Midbrain (tissue), 1 donor: ENCODE measurements around the gene CDH15.

Experiments used
- DNase-seq: peaks from one replicate; lab custom pipeline; 2025; lab: John Stamatoyannopoulos, UW

CDH15 gene, protein sequence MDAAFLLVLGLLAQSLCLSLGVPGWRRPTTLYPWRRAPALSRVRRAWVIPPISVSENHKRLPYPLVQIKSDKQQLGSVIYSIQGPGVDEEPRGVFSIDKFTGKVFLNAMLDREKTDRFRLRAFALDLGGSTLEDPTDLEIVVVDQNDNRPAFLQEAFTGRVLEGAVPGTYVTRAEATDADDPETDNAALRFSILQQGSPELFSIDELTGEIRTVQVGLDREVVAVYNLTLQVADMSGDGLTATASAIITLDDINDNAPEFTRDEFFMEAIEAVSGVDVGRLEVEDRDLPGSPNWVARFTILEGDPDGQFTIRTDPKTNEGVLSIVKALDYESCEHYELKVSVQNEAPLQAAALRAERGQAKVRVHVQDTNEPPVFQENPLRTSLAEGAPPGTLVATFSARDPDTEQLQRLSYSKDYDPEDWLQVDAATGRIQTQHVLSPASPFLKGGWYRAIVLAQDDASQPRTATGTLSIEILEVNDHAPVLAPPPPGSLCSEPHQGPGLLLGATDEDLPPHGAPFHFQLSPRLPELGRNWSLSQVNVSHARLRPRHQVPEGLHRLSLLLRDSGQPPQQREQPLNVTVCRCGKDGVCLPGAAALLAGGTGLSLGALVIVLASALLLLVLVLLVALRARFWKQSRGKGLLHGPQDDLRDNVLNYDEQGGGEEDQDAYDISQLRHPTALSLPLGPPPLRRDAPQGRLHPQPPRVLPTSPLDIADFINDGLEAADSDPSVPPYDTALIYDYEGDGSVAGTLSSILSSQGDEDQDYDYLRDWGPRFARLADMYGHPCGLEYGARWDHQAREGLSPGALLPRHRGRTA

DNA sequence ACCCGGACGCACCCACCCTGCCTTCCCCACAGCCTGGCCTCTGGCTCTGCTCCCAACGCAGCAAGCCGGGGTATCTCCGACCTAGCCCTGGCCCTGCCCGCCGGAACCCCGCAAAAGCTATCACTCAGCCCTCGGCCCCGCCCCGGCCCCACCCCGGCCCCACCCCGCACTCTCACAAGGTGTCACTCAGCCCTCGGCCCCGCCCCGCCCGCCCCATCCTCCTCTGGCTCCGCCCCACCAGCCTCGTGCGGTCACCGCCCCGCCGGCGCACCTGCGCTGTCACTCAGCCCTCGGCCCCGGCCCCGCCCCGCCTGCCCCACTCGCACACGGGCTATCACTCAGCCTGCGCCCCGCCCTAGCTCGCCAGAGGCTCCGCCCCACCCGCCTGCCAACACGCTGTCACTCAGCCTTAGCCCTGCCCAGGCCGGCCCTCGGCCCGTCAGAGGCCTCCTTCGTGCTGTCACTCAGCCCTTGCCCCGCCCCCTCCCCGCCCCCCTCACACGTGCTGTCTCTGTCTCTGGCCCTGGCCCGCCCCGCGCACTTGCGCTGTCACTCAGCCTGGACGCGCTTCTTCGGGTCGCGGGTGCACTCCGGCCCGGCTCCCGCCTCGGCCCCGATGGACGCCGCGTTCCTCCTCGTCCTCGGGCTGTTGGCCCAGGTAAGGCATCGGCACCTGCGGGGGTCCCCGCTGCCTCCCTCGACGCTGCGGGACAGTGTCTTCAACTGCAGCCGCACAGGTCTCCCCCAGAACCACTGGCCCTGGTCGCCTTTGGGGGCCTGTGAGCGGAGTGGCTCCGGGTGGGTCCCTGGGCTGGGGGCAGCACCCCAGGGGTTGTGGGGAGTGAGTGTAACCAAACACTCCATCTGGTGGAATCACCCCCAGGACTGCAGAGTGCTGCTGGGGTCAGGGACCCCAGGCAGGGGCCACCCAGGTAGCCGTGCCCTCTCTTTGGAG, at the start of gene CDH15:
Gene CDH15, plus strand, starts transcription at position 533 of the 955 bp plus-strand sequence. Its CDS starts 84 bp downstream, at position 617.
- DNase-seq = peak; percentile 78

DNA sequence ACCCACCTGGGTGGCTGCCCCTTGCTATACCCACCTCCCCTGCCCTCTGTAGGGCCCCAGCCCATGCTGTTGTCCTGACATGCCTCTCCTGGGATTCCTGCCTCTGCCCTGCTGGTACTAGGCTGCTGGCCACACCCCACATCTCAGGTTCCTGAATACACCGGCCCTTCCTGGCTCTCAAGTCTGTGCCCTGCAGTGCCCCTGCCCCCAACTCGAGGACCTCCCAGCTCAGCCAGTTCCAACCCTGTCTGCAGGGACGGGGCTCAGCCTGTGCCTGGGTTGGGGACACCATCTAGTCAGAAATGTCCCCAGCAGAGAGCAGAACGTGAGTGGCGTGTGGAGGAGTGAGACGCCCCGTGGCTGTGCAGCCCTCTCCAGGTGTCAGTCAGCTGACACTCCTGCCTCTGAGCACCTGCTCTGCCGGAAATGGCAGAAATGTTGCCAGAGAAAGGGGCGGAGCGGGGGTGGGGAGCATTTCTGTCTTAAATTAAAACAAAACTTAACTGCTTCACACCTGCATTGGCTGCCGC, 49.2 kb upstream of the CDH15 start:
- no peak for DNase-seq

DNA sequence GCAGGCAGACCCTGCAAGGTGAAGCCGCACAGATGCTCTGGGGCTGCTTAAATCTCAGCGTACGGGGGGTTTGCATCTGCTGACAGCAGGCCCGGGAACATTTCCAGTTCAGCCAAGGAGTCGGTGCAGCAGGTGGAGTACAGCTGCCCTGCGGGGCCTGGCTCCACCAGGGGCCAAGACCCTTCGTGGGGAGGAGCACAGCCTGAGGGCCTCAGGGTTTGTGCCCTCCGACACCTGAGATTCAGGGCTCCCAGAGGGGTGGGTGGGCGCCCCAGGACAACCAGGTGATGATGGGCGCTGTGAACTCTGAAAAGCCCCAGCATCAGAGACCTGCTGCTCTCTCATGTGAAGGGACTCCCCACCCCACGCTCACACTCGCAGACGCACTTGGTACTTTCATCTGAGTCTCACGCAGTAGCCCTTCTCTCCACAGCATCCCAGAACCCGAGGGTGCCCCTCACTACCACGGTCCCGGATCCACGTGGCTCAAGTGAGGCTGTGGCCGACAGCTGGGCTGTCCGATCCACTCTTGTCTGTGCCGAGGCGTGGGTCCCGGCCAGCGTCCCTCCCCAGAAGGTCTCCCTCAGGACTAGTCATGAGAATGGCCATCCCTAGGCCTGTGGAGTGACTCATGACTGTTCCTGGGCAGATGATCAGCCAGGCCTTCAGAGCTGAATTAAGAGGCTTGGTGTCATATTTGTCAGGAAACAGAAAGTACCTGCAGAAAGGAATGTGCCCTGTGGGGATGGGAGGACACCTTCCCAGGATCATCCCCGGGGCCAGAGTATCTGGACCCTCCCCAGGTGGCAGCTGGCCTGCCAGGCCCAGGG, 48.3 kb upstream of the CDH15 start:
- no peak for DNase-seq

DNA sequence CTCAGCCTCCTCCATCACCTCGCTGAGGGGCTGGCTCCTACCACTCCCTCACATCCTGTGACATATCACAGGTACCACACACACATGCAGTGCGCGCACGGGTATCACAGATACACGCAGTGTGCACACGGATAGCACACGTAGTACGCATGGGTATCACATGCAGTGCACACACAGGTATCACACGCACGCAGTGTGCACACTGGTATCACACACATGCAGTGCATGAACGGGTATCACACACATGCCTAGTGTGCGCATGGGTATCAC, 47.8 kb upstream of the CDH15 start:
- no peak for DNase-seq

DNA sequence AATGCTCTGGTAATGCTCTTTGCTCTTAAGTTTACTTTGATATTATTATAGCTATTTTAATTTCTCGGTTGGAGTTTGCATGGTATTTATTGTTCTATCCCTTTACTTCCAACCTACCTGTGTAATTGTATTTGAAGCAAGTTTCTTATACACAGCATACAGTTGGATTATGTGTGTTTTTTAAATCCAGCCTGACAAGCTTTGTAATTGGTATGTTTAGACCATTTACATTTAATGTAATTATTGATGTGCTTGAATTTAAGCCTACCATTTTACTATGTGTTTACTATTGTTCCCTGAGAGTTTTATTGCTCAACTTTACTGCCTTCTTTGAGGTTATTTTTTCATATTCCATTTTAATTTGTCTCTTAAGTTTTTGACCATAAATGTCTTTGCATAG, 42.2 kb upstream of the CDH15 start:
- DNase-seq = no peak

DNA sequence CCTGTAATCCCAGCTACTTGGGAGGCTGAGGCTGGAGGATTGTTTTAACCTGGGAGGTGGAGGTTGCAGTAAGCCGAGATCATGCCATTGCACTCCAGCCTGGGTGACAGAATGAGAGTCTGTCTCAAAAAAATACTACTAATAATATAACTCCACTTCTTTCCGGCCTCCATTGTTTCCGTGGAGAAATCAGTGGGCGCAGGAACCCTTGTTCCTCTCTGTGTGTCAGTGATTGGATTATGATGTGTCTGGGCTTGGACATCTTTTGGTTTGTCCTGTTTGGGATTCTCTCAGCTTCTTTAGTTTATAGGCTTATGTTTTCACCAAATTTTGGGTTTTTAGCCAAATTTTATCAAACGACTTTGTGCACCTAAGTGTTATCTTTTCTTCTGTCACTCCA, 41.1 kb upstream of the CDH15 start:
- DNase-seq = no peak

DNA sequence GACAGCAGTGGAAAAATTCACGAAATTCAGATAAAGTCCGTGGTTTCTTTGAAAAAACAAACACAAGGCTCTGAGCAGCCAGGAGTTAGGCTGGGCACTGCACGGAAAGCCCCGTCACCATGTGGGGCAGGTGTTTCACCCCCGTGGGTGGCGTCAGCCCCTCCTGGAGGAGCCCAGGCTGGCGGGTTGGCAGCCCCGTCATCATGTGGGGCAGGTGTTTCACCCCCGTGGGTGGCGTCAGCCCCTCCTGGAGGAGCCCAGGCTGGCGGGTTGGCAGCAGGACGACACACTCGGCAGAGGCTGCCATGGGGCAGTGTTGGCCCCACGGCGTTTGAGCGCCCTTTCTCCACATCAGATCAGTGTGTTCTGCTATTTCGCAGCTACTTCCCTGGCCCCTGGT, 39.8 kb upstream of the CDH15 start:
- no peak for DNase-seq

DNA sequence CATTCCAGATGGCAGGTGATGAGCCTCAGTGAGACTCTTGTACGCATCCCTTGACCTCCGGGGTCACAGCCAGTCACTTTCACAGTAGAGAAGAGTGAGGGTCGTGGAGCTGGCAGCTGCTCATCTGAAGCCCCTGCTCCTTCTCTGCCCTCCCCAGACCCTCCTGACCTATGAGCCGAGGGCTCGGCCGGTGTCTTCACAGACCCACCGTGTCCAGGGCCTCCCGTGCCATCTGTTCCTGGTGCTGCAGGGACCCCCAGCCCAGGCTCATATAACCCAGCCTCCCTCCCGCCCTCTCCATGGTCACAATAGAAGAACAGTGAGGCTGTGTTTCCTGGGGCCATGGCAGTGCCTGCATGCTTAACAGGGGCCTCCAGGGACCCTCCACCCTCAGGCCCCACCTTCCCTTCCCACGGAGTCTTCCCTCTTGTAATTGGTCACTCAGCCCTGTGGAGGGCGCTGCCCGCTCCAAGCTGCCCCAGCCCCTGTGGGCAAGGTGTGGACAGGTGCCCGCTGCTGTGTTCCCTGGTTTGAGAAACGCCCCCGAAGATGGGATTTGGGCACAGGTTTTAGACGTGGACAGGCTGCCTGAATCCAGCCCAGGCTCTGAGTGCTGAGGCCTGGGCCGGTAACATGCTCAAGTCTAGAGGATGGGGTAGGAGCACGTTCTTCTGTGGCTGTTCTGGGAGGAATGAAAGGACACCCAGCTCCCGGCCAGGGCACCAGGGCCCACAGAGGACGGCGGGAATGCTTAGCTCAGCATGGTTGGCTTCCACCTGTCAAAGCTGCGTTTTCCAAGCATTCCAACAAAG, 39.1 kb upstream of the CDH15 start:
- DNase-seq = no peak

DNA sequence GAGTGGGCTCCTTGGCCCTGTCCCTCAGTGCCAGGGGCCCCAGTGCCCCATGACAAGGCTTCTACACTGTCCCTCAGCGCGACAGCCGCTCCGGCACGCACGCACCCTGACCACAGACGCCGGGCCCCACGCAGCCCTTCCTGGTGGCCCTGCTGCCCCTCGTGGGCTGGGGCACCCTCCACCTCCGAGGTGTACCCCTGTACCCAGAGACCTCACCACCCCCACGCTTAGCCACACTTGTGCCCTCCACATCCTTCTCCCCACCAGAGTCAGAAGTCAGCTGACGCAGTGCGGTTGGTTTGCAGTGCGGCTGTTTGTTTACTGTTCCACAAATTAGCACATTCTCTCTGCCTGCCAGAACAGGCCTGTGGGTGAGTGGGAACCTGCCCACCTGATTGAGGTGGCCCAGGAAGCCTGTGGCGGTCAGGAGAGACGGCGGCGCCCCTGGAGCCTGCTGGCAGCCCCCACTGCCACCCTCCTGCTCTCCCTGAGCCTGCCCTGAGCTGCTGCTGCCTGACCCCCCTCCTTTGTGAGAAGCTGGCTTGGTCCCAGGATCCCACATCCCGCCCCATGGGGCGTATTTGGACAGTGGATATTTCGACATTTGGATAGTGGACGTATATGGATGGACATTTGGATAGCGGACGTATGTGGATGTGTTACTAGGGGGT, 38.0 kb upstream of the CDH15 start:
- DNase-seq = no peak

DNA sequence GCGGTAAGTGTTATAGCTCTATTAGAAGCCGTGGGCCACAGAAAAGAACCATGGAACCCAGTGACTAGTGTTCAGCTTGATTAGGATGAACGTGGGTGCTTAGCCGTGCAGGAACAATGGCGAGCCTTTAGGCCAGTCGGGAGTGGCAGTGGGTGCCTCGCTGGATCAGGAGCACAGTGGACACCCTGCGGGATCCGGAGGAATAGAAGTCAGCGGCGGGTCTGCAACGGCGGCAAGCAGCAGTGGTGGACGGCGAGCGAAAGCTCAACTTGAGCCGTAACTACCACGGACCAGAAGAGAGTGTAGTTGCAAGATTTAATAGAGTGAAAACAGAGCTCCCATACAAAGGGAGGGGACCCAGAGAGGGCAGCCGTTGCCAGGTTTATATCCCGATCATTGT, 37.3 kb upstream of the CDH15 start:
- no peak for DNase-seq

DNA sequence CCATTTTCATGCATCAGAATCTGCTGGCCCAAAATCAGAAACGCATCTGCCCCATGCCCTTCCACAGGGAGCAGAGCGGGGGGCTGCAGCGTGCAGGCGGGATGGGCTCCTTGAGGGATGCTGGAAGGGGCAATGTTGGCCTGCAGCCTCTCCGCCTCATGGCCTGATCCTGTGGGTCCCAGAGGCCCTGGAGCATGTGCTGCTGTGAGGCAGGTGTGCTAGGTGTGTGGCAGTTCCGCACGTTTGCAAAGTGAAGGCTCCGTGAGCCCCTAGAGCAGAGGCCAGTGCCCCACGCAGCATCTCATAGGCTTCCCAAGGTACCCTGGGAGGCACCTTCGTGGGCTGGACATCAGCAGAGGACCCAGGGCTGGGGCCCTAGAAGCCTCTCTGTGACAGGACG, 36.4 kb upstream of the CDH15 start:
- no peak for DNase-seq

DNA sequence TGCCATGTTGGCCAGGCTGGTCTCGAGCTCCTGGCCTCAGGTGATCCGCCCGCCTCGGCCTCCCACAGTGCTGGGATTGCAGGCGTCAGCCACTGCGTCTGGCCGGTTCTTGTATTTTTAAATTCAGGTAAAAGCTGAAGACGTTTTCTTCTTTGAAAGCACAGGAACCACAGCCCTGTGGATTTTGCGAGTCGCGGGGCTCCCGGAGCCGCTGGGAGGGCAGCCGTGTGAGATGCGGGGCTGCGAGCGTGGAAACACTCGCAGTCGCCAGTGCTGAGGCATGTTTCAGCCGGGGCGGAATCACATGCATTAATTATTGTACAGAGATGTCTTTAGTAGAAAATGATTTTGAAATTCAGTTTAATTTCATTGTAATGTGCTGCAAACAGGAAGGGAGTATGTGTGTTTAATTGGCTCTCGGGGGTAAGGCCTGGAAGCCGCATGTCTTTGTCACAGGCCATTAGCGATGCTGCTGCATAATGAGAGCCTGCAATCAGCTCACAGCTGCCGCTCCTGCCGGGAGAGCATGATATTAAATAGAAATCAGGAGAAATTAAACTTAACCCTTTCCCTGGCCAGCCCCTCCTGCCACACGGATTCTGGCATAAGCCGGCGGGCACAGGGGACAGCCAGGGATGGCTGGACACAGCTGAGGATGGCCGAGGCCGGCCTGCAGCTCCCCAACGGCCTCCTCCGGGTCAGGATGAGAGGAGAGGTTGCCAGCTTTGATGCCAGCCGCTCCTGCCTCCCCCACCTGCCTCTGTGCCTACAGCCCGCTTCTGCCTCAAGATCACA, 35.4 kb upstream of the CDH15 start:
- no peak for DNase-seq

DNA sequence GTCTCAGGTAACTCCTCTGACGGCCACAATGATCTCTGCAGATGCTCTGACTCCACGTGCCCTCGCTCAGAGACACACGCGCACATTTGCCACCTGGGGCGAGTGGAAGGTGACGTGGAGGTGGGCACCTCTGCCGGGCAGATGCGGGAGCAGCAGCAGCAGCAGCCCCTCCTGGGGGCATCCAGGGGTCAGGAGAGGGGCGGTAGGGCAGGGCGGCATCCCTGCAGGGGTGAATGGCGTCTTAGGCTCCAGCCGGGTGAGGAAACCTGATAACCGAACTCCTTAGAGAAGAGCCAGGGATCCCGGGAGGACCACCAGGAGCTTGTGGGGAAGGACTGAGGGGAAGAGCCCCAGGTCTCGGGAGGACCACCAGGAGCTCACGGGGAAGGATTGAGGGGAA, 34.6 kb upstream of the CDH15 start:
- no peak for DNase-seq

DNA sequence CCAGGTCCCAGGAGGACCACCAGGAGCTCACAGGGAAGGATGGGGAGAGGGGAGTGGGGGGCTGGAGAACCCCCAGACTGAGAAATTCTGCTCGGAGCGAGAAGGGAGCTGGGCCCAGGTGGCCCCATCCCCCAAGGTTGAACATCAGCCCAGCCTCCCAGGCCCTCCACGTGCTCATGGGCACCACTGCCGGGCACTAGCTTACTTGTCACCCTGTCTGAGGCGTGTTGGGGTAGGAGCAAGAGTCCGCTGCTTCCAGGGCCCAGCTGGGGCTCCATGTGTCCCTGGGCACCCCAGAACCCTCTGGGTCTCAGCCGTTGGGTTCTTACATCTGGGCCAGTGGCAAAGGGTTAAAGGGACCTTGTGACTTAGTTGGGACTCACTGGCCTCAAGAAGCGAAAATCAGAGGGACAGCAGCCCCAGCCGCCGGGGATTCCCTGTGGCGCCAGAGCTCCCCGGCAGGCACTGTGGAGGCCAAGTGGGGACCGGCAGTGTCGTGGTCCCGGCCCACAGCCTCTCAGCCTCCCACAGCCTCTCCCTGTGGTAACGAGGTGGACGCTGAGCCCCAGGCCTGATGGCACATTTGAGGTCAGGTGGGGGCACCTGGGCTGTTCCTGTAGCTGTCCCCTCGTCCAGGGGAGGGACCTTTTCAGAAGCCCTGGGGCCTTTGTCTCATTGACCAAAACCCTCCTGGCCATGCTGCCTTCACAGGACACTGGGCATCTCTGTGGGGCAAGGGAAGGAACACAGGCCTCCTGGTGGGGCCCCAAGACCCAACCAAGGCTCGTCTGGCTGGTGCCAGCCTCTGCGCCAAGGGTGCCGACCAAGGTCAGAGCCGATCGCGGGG, 33.7 kb upstream of the CDH15 start:
- DNase-seq = no peak

DNA sequence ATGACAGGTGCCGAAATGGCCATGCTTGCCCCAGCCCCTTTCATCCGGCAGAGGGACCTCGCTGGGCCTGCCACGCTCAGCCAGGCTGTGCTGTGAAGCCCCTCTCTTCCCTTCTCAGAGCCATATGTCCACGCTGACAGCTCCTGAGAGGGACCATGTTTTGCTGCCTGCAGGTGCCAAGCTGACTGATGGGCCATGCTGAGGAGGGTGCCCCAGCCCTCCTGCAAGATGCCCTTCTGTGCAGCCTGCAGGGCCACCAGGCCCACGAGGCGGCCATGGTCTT, 33.1 kb upstream of the CDH15 start:
- DNase-seq = no peak

DNA sequence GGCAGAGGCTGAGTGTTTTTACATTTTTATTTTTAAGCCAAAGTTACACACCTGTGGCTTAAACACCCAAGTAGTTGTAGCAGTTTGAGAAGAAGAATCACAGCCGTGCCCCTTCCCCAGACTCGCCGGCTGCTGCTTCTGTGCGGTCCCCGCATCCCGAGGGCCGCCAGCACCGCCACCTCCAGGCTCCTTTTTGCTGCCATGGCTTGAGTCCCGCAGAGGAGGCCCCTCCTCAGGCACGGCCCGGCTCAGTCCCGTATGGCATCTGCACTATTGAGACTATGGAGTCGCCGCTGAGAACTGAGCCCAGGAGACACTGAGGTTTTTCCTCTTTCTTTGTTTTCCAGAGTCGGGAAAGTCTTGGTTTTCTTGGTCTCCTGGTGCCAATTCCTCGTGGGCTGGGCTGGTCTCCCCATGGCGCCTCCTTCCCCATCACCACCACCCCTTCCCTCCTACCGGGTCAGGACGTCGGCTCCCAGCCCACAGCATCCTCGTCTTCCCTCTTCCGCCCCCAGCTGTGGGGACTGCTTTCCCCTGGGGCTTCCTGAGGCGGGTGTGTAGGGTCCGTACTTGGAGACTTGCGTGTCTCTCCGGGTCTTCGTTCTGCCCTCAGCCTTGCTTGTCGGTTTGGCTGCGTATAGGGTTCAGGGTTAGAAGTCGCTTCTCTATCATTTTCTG, 32.6 kb upstream of the CDH15 start:
- no peak for DNase-seq

DNA sequence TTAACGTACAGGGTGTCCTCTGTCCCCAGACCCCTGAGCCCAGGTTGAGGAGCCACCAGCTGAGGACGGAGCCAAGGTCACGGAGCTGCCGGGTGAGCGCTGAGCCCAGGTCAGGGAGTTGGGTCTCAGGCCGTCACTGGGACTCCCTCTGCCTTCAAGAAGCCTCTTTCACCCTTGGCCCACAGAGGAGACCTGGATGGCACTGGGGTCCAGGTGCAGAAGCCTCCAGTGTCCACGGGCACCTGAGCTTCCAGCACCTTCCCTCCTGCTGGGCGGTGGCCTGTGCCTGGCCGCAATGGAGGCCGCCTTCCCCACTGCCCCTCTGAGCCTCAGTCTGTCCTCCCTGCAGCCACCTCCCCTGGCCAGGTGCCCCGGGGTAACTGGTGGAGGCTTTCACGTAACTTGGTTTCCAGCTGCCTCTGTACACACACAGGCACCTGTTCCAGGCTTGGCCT, 31.6 kb upstream of the CDH15 start:
- DNase-seq = no peak

DNA sequence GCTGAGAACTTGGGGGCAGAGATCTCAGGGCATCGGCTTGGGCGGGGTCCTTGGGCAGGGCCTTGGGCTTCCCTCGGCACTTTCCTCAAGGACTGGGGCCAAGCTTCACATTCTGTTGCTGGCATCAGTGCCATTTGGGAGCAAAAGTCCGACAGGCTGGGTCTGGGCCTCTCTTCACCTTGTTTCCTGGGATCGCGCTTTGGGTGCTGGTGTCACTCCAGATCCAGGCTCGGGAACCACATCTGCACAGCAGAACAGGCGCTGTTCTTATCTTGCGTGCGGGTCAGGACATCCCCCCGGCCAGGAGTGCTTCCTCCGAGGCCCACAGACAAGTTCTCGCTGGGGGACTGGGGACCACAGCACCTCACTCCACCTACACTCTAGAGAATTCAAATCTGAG, 31.1 kb upstream of the CDH15 start:
- DNase-seq = no peak
